CD8-positive, alpha-beta memory T cell (primary cell): ENCODE results near the gene KISS1. TPM values are rescaled to one million over a fixed set of nuclear protein-coding genes. Genes with fewer than 3 reads are reported as not detected.
A peak's percentile ranks its signal among the peaks of the same experiment; 100 is the strongest.

ENCODE experiments used
- CTCF ChIA-PET: fragments of 350-600 bp; sonication (Branson Sonifier 250); formaldehyde crosslinking; loops from one replicate; lab custom pipeline; 2021; ENCODE audit warnings: antibody characterized with exemption; lab: Charles Lee
- POLR2A ChIA-PET: fragments of 350-600 bp; sonication (Branson Sonifier 250); formaldehyde crosslinking; loops from one replicate; lab custom pipeline; 2021; ENCODE audit warnings: antibody characterized with exemption; lab: Charles Lee
- DNase-seq, 5 donors: peaks; one replicate each; pipeline versions ENCODE4 v3.0.0 to v3.0.0-alpha.2; 2020 to 2022; ENCODE audit warnings: mixed read lengths in 1 of 5
- H3K27ac ChIP-seq: one replicate; pipeline ENCODE4 v1.7.0; 2013; ENCODE audit warnings: low read depth, mild to moderate bottlenecking, low read length, moderate library complexity
- H3K27me3 ChIP-seq: 2 replicates; pipeline ENCODE4 v1.7.0; 2013; ENCODE audit warnings: low read length, mild to moderate bottlenecking; ENCODE audit not compliant: insufficient read depth, poor library complexity, severe bottlenecking
- H3K36me3 ChIP-seq: 2 replicates; pipeline ENCODE4 v1.7.0; 2013; ENCODE audit warnings: mild to moderate bottlenecking, low read length, moderate library complexity; ENCODE audit not compliant: insufficient read depth
- H3K4me1 ChIP-seq: 2 replicates; pipeline ENCODE4 v1.7.0; 2013; ENCODE audit warnings: mild to moderate bottlenecking, low read length, moderate library complexity; ENCODE audit not compliant: insufficient read depth
- H3K4me3 ChIP-seq: 2 replicates; pipeline ENCODE4 v1.7.0; 2013; ENCODE audit warnings: mild to moderate bottlenecking, low read length
- H3K9me3 ChIP-seq: 2 replicates; pipeline ENCODE4 v1.7.0; 2013; ENCODE audit warnings: mild to moderate bottlenecking, low read length
- H3K27ac Mint-ChIP-seq, 8 donors: one replicate each; pipeline ENCODE4 v1.8.0; 2020 to 2021; ENCODE audit warnings: mixed read lengths in 8 of 8, mild to moderate bottlenecking in 6 of 8, inconsistent platforms in 3 of 8, moderate library complexity in 3 of 8
- H3K27me3 Mint-ChIP-seq, 2 donors: one replicate each; pipeline ENCODE4 v1.8.0; 2020 to 2021; ENCODE audit warnings: mixed read lengths in 2 of 2, mild to moderate bottlenecking in 1 of 2, moderate library complexity in 1 of 2
- H3K36me3 Mint-ChIP-seq, 3 donors: one replicate each; pipeline ENCODE4 v1.8.0; 2020 to 2021; ENCODE audit warnings: mixed read lengths in 3 of 3, inconsistent platforms in 1 of 3, mild to moderate bottlenecking in 1 of 3
- H3K4me1 Mint-ChIP-seq, 3 donors: one replicate each; pipeline ENCODE4 v1.8.0; 2020 to 2021; ENCODE audit warnings: mixed read lengths in 3 of 3, inconsistent platforms in 1 of 3, mild to moderate bottlenecking in 1 of 3
- H3K4me3 Mint-ChIP-seq, 7 donors: one replicate each; pipeline ENCODE4 v1.8.0; 2020 to 2021; ENCODE audit warnings: mixed read lengths in 7 of 7, mild to moderate bottlenecking in 6 of 7, moderate library complexity in 4 of 7, inconsistent platforms in 2 of 7
- H3K9me3 Mint-ChIP-seq, 5 donors: one replicate each; pipeline ENCODE4 v1.8.0; 2020 to 2022; ENCODE audit warnings: mixed read lengths in 5 of 5, mild to moderate bottlenecking in 3 of 5, moderate library complexity in 2 of 5, inconsistent platforms in 1 of 5
- polyA plus RNA-seq: library from polyadenylated mRNA; unstranded; fragments of 300-500 nt; fragmentation: Illumina TruSeq; gene quantifications from one replicate; pipeline ENCODE4 v1.2.3, GENCODE V29; 2021
- total RNA-seq, 2 experiments: library from RNA; stranded (reverse); gene quantifications; one replicate each; pipeline ENCODE4 v1.2.3, GENCODE V29; 2021

KISS1 gene
- total and polyA plus RNA-seq, 3 experiments from 2014 or later = not detected

- H3K9me3 ChIP-seq = no peaks in the 10 kb centered on the region
- Mint-ChIP-seq H3K27me3 (peaks cover 4 to 5% of the 10 kb centered on the region in 2 donors), H3K36me3 (no peaks in the 10 kb centered on the region), H3K27ac (peak overlapping the region in 1 of 8 donors; percentile 52), H3K9me3 (no peaks in the 10 kb centered on the region), H3K4me1 (peaks cover 5 to 6% (median 5%) of the 10 kb centered on the region in 3 donors), H3K4me3 (no peak overlapping the region)
- DNase-seq = no peak
- H3K4me3 ChIP-seq = no peak overlapping the region
- no peaks in the 10 kb centered on the region for H3K27me3 ChIP-seq
- no peaks in the 10 kb centered on the region for H3K36me3 ChIP-seq
- H3K27ac ChIP-seq = no peak overlapping the region
- H3K4me1 ChIP-seq = peaks cover 5% of the 10 kb centered on the region
- ChIA-PET CTCF (no interaction called here), POLR2A (no interaction called here)
Measured at GRCh38 chr1:204146309-204146708, 50.0 kb downstream of the KISS1 start.

GRCh38 chr1:204145033-204145504 is 51.2 kb downstream of the KISS1 start:
- Mint-ChIP-seq H3K27ac (no peak overlapping the region), H3K36me3 (peaks cover 0 to 4% (median 2%) of the 10 kb centered on the region in 3 donors), H3K27me3 (peaks cover 4 to 5% of the 10 kb centered on the region in 2 donors), H3K4me1 (peaks cover 0 to 1% (median 1%) of the 10 kb centered on the region in 3 donors), H3K9me3 (no peaks in the 10 kb centered on the region), H3K4me3 (no peak overlapping the region)
- Histone ChIP-seq H3K36me3 (no peaks in the 10 kb centered on the region), H3K27me3 (no peaks in the 10 kb centered on the region), H3K27ac (no peak overlapping the region), H3K9me3 (no peaks in the 10 kb centered on the region), H3K4me1 (no peaks in the 10 kb centered on the region), H3K4me3 (no peak overlapping the region)
- ChIA-PET POLR2A (no interaction called here), CTCF (no interaction called here)
- no peak for DNase-seq

GRCh38 chr1:204143276-204144041 is 52.8 kb downstream of the KISS1 start:
- H3K4me1 Mint-ChIP-seq = no peaks in the 10 kb centered on the region
- H3K4me3 Mint-ChIP-seq = no peak overlapping the region
- POLR2A ChIA-PET = no interaction called here

GRCh38 chr1:204142032-204142974 is 54.0 kb downstream of the KISS1 start:
- peak overlapping the region in 1 of 8 donors; percentile 72 for H3K27ac Mint-ChIP-seq
- Histone ChIP-seq H3K4me3 (no peak overlapping the region), H3K27me3 (no peaks in the 10 kb centered on the region), H3K27ac (no peak overlapping the region), H3K4me1 (no peaks in the 10 kb centered on the region), H3K9me3 (no peaks in the 10 kb centered on the region), H3K36me3 (no peaks in the 10 kb centered on the region)
- H3K4me3 Mint-ChIP-seq = no peak overlapping the region
- no peaks in the 10 kb centered on the region for H3K9me3 Mint-ChIP-seq
- H3K36me3 Mint-ChIP-seq = peaks cover 3 to 8% (median 4%) of the 10 kb centered on the region in 3 donors
- POLR2A ChIA-PET = no interaction called here
- CTCF ChIA-PET = interaction anchor here (0.8 to 1.0 kb wide), 3 partner anchors 13 to 281 kb away, joined by 3 read pairs; no protein-coding TSS in a partner anchor
- no peak for DNase-seq
- H3K4me1 Mint-ChIP-seq = no peaks in the 10 kb centered on the region
- H3K27me3 Mint-ChIP-seq = peaks cover 4 to 8% of the 10 kb centered on the region in 2 donors

More at GRCh38 chr1:204143276-204144041, 52.8 kb downstream of the KISS1 start:
- H3K27me3 ChIP-seq = no peaks in the 10 kb centered on the region
- H3K27ac ChIP-seq = no peak overlapping the region
- H3K36me3 ChIP-seq = no peaks in the 10 kb centered on the region
- Mint-ChIP-seq H3K36me3 (peaks cover 3 to 8% (median 4%) of the 10 kb centered on the region in 3 donors), H3K27me3 (peaks cover 4 to 6% of the 10 kb centered on the region in 2 donors), H3K27ac (no peak overlapping the region), H3K9me3 (no peaks in the 10 kb centered on the region)
- no peak overlapping the region for H3K4me3 ChIP-seq
- CTCF ChIA-PET = interaction anchor here (1.0 kb wide), 1 partner anchor 14 kb away, joined by 3 read pairs; no protein-coding TSS in a partner anchor
- H3K4me1 ChIP-seq = no peaks in the 10 kb centered on the region
- DNase-seq = no peak
- H3K9me3 ChIP-seq = no peaks in the 10 kb centered on the region

- H3K4me3 Mint-ChIP-seq = no peak overlapping the region
- no peaks in the 10 kb centered on the region for H3K4me1 ChIP-seq
- peaks cover 3 to 8% (median 4%) of the 10 kb centered on the region in 3 donors for H3K36me3 Mint-ChIP-seq
- H3K9me3 ChIP-seq = no peaks in the 10 kb centered on the region
- CTCF ChIA-PET = interaction anchor here (0.8 to 3.0 kb wide), 3 partner anchors 10 to 22 kb away, joined by 3 to 12 read pairs (median 5); no protein-coding TSS in a partner anchor
- POLR2A ChIA-PET = no interaction called here
- peaks cover 4 to 8% of the 10 kb centered on the region in 2 donors for H3K27me3 Mint-ChIP-seq
- no peak for DNase-seq
- no peaks in the 10 kb centered on the region for H3K9me3 Mint-ChIP-seq
- H3K4me3 ChIP-seq = no peak overlapping the region
- no peaks in the 10 kb centered on the region for H3K4me1 Mint-ChIP-seq
- H3K36me3 ChIP-seq = no peaks in the 10 kb centered on the region
- H3K27ac ChIP-seq = no peak overlapping the region
- H3K27ac Mint-ChIP-seq = peak overlapping the region in 1 of 8 donors; percentile 7
- no peaks in the 10 kb centered on the region for H3K27me3 ChIP-seq
Measured at GRCh38 chr1:204141131-204141530, 55.2 kb downstream of the KISS1 start.

Other genes with a start within 250 kb of the KISS1 start
- gene SOX13, start 123.4 kb downstream of the KISS1 start, total RNA-seq = 1 to 10 TPM; 3.1 TPM
- 5.5 TPM for gene SOX13, start 123.4 kb downstream of the KISS1 start, polyA plus RNA-seq
- gene ETNK2, start 44.4 kb downstream of the KISS1 start, total RNA-seq = 1 to 10 TPM in 1 of 2 experiments, under 1 TPM in 1; 0.91 to 1.1 TPM
- 6.1 TPM for gene ETNK2, start 44.4 kb downstream of the KISS1 start, polyA plus RNA-seq
- not detected for gene REN, start 30.2 kb downstream of the KISS1 start, total RNA-seq
- gene REN, start 30.2 kb downstream of the KISS1 start, polyA plus RNA-seq = not detected
- gene GOLT1A, start 17.5 kb upstream of the KISS1 start, total RNA-seq = not detected
- gene GOLT1A, start 17.5 kb upstream of the KISS1 start, polyA plus RNA-seq = not detected
- under 1 TPM; 0.09 to 0.13 TPM for gene PLEKHA6, start 163.4 kb upstream of the KISS1 start, total RNA-seq
- gene PLEKHA6, start 163.4 kb upstream of the KISS1 start, polyA plus RNA-seq = not detected
- 10 to 100 TPM; 80.4 to 82.7 TPM for gene PPP1R15B, start 215.3 kb upstream of the KISS1 start, total RNA-seq
- 22.3 TPM for gene PPP1R15B, start 215.3 kb upstream of the KISS1 start, polyA plus RNA-seq